Stimulated activated CD4-positive, alpha-beta T cell treated with anti-CD3 and anti-CD28 coated beads, Interleukin-1b, Interleukin-23, amount 100 ng/mL, for 1 hour (primary cell): ENCODE results near the gene TNFRSF1B.

Source experiments
- DNase-seq, 2 donors: peaks; one replicate each; pipeline ENCODE4 v3.0.0-alpha.2; 2020; ENCODE audit warnings: low read depth in 2 of 2

The TNFRSF1B gene

DNA sequence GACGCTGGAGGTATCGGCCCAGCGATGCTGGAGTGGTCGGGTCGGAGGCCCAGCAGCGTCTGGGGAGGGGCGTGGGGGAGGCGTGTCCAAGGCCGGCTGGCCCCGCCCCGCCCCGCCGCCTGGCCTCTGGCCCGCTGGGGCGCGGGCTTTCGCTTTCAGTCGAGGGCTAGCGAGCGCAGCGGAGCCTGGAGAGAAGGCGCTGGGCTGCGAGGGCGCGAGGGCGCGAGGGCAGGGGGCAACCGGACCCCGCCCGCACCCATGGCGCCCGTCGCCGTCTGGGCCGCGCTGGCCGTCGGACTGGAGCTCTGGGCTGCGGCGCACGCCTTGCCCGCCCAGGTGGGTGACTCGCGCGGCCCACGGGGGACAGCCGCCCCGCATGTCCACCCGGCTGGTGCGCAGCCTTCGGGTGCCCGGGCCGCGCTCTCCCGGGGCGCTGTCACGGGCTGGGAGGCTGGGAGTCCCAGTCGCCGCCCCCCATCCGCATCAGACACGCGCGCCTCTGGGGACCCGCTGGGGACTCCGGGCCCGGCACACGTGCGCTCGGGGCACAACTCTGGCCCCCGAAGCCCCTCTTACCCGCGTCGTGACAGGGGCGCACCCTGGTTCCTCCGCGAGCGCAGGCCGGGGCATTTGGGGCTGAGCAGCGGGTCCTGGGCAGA lies at the start of gene TNFRSF1B:
TNFRSF1B (plus strand) TSS at position 158 of the 659 bp plus-strand sequence; CDS start at position 259, 101 bp downstream.
- peak in 1 of 2 donors; percentile 61 for DNase-seq

DNA sequence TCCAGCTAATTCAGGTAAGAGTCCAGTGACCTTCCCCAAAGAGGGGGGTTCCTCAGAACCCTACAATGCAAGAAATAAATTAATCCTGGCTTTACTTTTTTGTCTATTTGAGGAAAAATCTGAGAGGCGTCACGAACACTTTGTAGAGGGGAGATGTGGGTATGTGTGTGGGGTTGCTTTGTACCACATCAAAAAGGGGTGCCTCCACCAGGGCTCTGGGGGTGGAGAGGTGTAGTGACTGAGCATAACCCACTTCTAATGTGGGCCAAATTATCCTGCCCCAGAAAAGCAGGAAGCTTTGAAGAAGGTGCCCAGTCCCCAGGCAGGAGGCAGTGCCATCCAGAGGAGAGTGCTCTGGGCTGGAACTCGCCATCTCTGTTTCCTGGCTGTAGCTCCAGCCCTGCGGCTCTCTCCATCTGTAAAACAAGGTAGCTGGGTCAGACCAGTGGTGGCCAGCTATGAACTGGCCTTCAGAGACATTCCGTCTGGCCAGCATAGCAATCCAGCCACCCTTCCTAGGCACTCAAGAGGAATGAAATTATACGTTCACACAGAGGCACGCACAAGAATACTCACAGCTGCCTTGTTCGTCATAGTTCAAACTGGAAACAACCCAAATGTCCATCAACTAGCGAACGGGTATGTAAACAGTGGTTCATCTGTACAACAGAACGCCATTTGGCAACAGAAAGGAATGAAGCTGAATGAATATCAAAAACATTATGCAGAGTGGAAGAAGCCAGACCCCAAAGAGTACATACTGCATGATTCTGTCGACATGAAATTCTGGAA lies 45.4 kb upstream of the TNFRSF1B start:
- DNase-seq, result no peak

DNA sequence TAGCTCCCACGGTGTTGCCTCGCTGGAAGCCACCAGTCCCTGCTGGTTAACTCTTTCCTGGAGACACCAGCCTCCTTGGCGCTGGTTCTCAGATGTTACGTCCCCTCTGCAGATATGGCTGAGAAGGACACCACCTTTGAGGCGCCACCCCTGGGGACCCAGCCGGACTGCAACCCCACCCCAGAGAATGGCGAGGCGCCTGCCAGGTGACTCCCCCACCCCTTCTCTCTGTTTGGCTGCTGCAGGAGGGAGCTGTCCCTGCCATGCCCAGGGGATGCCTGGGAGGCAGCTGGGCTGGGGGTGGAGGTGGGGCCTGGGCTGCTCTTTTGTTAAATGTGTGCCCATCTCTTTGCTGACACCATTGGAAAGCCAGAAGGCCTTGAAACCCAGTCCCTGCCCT lies 43.6 kb upstream of the TNFRSF1B start:
- DNase-seq, result no peak

DNA sequence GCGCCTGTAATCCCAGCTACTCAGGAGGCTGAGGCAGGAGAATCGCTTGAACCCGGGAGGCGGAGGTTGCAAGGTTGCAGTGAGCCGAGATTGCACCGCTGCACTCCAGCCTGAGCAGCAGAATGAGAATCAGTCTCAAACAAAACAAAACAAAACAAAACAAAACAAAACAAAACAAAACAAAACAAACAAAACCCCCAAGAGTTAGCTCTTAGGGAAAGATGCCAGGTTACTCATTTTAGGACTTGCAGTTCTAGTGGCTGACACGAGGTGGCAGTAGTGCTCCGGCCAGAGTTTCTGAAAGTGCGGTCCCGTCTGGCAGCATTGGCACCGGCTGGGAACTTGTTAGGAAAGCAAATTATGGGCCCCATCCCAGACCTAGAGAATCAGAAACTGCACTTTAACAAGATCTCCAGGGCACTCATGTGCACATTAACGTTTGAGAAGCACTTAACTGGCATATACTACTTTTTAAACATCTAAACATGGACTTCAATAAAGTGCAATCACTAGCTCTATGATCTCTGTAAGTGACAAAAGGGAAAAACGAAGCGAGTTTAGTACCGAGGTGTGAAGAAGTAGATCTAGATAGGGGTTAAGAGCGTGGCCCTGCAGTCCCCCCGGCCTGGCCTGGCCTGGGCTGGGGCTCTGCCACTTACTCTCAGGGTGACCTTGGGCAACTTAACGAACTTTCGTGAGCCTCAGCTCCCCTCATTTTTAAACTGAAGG lies 41.9 kb upstream of the TNFRSF1B start:
- DNase-seq, result peak; percentile 63 to 74

DNA sequence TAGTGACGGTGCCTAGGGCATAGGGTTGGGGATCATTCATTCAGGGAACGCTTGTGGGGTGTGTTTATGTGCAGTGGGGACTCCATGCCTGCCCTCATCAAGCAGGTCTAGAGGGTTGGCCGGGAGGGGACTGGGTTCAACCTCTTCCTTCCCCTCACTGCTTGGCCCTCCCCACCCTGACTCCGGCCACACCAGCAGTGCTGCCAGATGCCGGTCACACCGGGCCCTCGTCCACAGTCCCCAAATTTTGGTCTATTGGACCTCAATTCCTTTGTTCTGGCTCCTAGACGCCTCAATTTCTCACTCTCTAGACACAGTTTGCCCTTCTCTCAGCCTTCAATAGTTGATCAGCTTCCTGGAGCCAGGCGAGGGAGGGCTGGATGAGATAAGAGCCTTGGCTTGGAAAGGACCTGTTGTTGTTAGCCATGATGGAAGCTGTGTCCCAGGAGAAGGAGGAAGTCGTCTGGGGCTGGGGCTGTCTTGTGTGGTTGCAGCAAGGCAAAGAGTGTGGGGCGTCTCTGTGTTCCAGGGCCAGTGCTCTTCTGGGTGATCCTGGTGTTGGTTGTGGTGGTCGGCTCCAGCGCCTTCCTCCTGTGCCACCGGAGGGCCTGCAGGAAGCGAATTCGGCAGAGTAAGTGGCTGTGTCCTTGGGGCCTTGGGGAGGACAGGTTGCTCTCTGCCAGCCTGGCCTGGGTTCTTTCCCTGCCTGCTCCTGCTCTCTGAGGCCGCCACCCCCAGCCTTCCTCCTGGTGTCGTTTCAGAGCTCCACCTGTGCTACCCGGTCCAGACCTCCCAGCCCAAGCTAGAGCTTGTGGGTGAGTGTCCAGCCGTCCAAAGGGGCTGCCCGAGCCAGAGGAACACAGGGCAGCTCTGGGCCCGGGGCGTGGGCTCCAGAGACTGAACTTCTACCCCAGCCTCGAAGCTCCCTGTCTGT lies 41.1 kb upstream of the TNFRSF1B start:
- no peak for DNase-seq

DNA sequence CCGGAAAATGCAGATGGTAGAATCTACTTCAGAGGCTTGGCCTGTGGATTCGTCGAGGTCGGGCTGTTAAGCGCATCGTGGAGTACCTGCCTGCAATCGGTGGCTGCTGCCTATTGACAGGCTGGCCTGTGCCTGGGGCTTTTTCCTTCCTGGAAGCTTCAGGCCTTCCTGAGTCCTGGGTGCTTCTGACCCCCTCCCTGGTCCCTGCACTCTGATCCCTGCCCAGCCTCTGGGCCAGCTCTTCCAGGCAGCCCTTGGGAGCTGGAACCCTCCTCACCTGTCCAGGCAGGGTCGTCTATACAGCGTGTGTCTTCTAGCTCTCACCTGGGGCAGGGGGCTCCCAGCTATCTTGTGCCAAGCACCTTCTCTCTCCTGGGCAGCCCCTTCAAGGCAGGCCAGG lies 40.0 kb upstream of the TNFRSF1B start:
- DNase-seq, result no peak

DNA sequence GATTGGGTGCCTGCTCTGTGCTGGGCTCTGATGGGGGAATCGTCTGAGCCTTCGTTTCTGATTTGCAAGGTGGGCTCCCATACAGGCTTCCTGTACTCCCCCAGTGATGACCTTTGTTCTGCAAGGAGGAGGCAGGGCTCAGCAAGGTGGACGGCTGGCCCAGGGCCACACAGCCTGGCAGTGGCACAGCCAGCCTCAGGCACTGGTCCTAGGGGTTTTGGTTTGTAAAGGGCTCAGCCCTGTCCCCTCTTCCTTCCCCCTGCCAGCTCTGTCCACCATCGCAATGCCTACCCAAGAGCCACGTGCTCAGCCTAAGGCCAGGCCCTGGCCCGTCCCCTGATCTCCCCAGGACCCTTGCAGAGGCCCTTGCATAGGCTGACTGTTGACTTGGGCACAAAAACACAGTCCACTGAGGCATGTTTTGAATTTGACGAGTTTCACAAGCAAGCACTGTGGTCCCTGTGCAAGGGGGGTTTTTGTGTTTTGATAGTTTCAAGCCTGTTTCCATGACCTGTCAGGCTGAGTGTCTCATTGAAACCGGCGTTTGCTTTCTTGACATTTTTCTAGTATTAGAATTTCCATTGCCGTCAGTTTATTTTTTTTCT lies 39.5 kb upstream of the TNFRSF1B start:
- DNase-seq, result no peak

DNA sequence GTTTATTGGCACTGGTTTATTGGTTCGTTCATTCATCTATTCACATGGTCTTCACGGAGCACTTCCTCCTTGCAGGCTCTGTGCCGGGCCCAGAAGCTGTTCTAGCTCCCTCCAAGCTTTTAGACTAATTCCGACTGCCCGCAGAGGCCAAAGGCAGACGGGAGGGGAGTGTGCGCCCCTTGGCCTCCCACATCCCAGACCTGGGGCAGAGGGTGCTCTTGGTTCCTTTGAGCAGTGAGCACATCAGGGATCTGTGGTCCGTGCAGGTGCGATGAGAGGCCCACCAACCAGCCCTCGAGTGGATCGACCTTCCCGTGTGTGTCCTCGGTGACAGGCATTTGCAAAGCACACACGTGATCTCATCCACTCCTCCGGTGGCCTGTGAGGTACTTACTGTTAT lies 38.7 kb upstream of the TNFRSF1B start:
- DNase-seq, result no peak

DNA sequence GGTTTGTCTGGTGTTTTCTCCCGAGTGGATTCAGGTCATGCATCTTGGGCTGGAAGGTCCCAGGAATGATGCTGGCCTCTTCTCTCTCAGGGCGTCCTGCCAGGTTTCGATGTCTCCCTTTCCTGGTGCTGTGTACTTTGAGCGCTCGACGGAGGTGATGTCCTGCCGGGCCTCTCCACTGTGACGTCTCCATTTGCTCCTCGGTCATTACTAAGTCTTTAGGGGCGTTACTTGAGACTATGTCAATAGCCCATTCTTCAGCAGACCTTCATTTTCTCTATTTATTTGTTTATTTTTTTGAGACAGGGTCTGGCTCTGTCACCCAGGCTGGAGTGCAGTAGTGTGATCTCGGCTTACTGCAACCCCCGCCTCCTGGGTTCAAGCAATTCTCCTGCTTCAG lies 37.2 kb upstream of the TNFRSF1B start:
- no peak for DNase-seq

DNA sequence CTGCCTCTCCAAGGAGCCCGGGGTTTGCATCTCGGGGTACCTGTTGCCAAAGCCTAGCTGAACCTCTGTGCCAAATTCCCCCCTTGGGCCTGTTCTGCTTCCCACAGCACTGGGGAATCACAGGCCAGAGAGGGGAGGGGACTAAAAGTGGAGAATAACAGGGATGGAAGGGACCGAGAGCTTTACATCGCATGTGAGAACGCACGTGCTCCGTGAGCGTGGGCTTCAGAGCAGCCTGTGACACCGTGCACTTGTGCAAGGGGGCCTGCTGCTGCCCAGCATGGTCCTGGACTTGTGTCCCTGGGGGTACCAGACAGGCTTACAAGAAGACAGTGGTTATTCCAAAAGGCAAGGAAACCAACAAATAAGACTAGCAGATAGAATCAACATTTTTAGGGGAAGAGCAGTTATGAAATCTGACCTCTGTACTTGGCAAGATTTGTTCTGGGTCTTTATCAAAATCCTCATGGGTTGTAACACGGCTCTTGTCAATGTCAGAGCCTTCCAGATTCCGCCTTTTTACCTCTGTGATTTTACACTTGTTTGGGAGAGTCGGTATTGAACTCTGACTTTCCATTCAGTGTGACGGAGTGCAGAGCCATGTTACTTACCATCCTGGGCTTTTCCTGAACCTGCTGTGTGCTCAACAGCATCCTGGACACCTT lies 36.2 kb upstream of the TNFRSF1B start:
- DNase-seq, result no peak

DNA sequence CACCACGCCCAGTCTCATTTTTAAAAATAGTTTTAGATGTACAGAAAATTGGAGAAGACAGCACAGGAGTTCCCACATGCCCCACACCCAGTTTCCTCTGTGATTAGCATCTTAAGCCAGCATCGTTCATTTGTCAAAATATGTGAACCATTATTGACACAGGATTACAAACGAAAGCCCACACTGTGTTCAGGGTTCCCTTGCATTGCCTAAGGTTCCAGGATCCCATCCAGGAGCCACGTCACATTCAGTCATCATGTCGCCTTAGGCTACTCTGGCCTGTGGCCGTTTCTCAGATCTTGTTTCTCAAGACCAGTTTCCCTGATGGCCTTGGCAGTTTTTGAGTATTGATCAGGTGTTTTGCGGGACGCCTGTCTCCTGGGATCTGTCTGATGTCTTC lies 34.7 kb upstream of the TNFRSF1B start:
- DNase-seq, result no peak

DNA sequence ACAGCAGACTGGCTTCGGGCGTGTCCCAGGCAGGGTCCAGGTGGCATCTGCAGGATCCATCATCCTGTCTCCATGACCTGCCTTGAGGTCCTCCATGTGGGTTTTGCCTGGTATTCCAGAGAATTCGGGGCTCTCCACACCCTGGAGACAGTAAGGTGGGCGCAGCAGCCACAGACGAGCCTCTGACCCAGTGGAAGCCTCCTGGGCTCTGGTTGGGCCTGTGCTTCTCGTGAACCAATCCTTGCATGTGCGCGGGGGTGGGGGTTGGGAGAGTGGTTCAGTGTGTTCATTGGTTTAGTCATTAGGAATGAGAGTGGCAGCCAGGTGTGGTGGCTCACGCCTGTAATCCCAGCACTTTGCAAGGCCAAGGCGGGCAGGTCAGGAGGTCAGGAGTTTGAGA lies 32.1 kb upstream of the TNFRSF1B start:
- no peak for DNase-seq

DNA sequence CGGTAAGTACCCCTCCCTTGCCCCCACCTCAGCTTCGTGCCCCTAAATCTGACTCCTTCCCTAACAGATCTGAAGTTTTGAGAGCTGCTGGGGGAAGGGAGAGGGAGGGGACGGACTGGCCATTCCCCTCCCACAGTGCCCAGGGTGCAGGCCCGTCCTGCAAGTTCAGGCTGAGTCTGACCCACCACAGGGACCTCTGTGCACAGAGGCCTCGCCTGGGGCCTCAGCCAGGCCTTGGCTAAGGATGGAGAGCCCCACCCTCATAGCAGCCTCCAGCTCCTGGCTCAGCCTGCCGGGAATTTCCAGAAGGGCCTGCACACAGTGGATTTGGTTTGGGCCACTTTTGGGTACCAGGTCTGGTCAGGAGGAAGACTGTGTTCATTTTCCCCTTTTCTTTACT lies 31.2 kb upstream of the TNFRSF1B start:
- DNase-seq, result no peak

DNA sequence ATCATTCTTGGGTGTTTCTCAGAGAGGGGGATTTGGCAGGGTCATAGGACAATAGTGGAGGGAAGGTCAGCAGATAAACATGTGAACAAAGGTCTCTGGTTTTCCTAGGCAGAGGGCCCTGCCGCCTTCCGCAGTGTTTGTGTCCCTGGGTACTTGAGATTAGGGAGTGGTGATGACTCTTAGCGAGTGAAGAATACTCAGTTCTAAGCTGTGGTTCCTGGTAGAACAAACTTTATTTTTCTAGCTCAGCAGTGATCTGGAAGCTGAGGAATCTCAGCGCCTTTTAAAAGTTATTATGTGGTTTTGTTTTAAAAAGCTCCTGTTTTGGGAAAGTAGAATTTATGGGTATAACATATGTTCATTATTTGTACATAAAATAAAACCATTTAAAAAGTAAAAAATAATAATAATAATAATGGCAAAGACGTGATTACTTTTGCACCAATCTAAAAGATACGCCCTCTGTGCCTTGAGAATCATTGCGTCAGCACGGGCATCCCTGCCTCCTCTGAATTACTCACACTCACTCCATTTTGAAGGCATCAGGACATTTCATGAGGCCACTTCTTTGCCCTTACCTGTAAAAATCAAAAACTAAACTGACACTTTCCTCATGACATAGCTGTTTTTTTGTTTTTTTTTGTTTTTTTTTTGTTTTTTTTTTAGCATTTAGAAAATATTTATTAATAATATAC lies 29.7 kb upstream of the TNFRSF1B start:
- no peak for DNase-seq

DNA sequence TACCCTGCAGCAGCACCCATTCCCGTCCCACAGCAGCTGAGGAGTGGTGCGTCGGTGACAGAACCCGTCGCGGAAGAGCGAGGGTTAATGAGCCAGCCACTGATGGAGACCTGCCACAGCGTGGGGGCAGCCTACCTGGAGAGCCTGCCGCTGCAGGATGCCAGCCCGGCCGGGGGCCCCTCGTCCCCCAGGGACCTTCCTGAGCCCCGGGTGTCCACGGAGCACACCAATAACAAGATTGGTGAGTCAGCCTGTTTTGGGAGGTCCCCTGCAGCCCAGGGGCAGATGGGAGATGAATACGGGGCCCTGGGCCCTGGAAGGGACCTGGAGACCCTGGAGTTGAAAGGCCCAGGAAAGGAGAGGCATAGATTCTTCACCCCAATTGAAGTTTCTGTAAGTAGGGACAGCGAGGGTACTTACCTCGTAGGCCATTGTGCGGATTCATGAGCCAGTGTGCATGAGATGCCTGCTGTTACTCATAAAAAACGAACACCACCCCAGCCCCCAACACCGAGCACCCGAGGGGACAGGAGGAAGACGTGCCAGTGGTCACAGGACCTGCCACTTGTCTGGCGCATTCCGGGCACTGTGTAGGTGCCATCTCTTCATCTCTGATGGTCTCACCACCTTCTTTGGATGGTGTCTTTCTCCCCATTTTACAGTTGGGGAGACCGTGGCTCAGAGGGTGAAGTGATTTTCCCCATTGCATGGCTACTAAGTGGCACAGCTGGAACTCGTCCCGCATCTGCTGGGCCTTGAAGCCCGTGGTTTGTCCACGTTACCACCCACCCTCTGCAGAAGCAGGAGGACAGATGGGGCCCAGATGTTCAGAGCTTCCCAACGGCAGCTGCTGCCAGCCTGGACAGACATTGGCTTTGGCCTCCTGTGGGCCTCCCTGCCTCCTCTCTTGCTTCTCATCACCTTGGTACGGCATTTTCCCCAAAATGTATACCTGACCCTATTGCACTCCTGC lies 28.3 kb upstream of the TNFRSF1B start:
- DNase-seq, result no peak

DNA sequence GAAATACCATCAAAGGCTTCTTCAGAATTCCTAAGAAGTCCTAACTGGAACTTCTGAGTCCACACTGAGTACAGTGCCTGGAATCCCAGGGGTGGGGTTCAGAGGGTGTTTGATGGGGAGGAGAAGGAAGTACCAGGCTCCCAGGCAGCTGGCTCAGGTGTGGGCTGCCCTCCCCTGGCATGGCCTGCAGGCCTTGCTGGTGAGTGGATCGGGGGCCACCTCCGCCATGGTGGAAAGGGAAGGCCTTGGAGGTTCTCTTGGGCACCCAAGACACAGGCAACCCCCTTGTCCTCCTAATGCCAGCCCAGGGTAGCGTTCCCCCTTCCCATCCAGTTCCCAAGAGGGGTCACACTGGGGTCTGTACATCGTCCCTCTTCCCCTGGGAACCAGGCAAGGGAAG lies 26.8 kb upstream of the TNFRSF1B start:
- no peak for DNase-seq

DNA sequence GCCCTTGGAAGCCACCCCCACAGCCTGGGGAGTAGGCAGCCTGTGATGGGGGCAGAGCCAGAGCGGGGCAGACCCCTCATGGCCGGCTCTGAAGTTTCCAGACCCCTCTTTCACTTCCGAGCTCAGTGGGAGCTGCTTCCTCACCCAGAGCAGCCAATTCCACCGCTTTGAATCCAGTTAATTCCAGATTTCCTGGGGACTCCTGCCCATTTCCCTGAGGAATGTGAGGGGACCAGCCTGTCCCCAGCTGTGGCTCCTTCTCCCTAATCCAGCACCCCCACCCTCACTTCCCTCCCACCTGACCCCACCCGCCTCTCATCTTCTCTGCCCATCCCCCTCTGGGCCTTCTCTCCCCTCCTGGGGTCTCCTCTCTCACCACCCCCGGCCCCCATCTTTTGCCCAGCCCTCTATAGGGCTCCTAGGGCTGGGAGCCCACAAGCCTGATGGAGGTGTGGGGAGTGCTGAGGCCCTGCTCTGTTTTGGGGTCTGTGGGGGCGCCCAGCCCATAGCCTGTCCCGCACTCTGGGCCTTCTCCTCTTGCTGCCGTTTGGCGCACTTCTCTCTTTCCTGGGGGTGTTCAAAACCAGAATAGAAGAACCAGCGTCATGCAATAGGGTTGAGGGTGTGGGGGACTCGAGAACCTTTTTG lies 26.2 kb upstream of the TNFRSF1B start:
- DNase-seq, result no peak

DNA sequence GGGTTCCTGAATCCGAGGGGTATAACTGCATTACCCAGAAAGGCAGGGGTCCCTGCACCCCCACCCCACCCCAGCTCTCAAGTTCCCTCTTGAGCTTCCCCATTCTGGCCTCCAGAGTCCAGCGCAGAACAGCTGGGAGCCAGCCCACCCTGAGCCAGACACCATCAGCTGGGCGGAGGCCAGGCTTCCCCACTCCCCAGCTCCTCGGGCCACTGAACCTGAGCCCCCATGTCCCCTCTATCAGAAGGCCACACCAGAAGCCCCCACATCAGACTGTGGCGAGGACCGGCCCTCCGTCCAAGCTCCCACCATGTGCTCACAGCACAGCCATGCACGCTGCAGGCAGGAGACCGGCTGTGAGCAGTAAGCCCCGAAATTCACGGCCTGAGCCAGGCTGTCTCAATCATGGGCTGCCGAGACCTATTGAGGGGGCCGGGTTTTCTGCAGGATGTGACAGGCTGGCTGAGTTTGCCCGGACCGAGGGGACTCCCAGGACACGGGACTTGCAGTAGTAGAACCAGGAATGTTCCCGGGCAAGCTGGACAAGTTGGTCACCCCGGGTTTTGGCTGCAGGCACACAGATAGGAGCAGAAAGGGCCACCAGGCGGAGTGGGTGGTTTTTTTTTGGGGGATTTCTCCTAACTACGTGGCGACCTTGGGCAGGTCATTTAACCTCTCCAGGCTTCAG lies 25.5 kb upstream of the TNFRSF1B start:
- DNase-seq, result no peak
